DND-41 (cell line): Measurements from ENCODE around the gene BCAS3.
"Not testable (repeated sequence)": the region's sequence is repeated elsewhere in the genome, so short reads cannot be mapped to it uniquely, and the experiment has no call there.

Experiments
- ATAC-seq: fragments of 200-7000 bp; cut with Tn5 transposase; 3 replicates; pipeline ENCODE4 v1.9.1; 2021; ENCODE audit warnings: low read depth; ENCODE audit not compliant: insufficient read depth
- DNase-seq: peaks from one replicate; pipeline ENCODE4 v3.0.0-alpha.2; 2020
- H2AFZ ChIP-seq: 2 replicates; pipeline ENCODE4 v1.6.0; 2012; ENCODE audit warnings: low read depth, low read length
- H3K27ac ChIP-seq: 2 replicates; pipeline ENCODE4 v1.5.1; 2012; ENCODE audit warnings: low read length, inconsistent platforms
- H3K27me3 ChIP-seq: fragments of 200-600 bp; sonication (generic); 2 replicates; pipeline ENCODE4 v1.6.0; 2012; ENCODE audit warnings: low read length, mild to moderate bottlenecking, inconsistent platforms; ENCODE audit not compliant: insufficient read depth, poor library complexity
- H3K36me3 ChIP-seq: 2 replicates; pipeline ENCODE4 v1.5.1; 2012; ENCODE audit warnings: low read length, inconsistent platforms; ENCODE audit not compliant: insufficient read depth
- H3K4me1 ChIP-seq: 2 replicates; pipeline ENCODE4 v1.5.1; 2012; ENCODE audit warnings: mild to moderate bottlenecking, low read length; ENCODE audit not compliant: insufficient read depth
- H3K4me2 ChIP-seq: 2 replicates; pipeline ENCODE4 v1.6.0; 2012; ENCODE audit warnings: mild to moderate bottlenecking, moderate library complexity, low read length, inconsistent platforms; ENCODE audit not compliant: insufficient read depth
- H3K4me3 ChIP-seq, 2 experiments: fragments of 200-600 bp in 1 of 2; shearing (Covaris generic) in 1 of 2; 2 replicates each; pipeline ENCODE4 v1.5.1; 2012 to 2016; ENCODE audit warnings: inconsistent platforms in 2 of 2, low read length in 2 of 2, mild to moderate bottlenecking in 2 of 2, low read depth in 1 of 2, moderate library complexity in 1 of 2
- H3K79me2 ChIP-seq: 2 replicates; pipeline ENCODE4 v1.6.0; 2012; ENCODE audit warnings: low read length, inconsistent platforms; ENCODE audit not compliant: insufficient read depth
- H3K9ac ChIP-seq: 2 replicates; pipeline ENCODE4 v1.6.0; 2012; ENCODE audit warnings: low read depth, mild to moderate bottlenecking, inconsistent platforms, low read length, moderate library complexity
- H3K9me3 ChIP-seq: 2 replicates; pipeline ENCODE4 v1.5.1; 2012; ENCODE audit warnings: low read length, moderate library complexity, mild to moderate bottlenecking, inconsistent platforms; ENCODE audit not compliant: insufficient read depth, severe bottlenecking
- H4K20me1 ChIP-seq: 2 replicates; pipeline ENCODE4 v1.6.0; 2012; ENCODE audit warnings: low read length; ENCODE audit not compliant: insufficient read depth
- EZH2 ChIP-seq: IDR thresholded peaks from 3 replicates; pipeline ENCODE4 v1.6.1; 2012; ENCODE audit warnings: borderline replicate concordance, low read depth, mild to moderate bottlenecking, moderate library complexity, low read length, inconsistent platforms; ENCODE audit not compliant: severe bottlenecking
- TF ChIP-seq, protein P1 (sequence below): IDR thresholded peaks from 2 replicates; pipeline ENCODE4 v1.5.1; 2012; ENCODE audit warnings: borderline replicate concordance, low read length, moderate library complexity, mild to moderate bottlenecking; ENCODE audit not compliant: poor library complexity, severe bottlenecking; ENCODE audit errors: extremely low read depth

BCAS3 gene

GRCh38 chr17:60671482-60671881 lies 6.2 kb upstream of the BCAS3 start:
- TF ChIP-seq, protein P1, sequence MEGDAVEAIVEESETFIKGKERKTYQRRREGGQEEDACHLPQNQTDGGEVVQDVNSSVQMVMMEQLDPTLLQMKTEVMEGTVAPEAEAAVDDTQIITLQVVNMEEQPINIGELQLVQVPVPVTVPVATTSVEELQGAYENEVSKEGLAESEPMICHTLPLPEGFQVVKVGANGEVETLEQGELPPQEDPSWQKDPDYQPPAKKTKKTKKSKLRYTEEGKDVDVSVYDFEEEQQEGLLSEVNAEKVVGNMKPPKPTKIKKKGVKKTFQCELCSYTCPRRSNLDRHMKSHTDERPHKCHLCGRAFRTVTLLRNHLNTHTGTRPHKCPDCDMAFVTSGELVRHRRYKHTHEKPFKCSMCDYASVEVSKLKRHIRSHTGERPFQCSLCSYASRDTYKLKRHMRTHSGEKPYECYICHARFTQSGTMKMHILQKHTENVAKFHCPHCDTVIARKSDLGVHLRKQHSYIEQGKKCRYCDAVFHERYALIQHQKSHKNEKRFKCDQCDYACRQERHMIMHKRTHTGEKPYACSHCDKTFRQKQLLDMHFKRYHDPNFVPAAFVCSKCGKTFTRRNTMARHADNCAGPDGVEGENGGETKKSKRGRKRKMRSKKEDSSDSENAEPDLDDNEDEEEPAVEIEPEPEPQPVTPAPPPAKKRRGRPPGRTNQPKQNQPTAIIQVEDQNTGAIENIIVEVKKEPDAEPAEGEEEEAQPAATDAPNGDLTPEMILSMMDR: no peak
- TF ChIP-seq EZH2: no peak
- H3K36me3 ChIP-seq: no peaks in the 10 kb centered on the region; the same call in 1 of the 2 replicates
- H3K9ac ChIP-seq: no peak overlapping the region
- H4K20me1 ChIP-seq: no peaks in the 10 kb centered on the region
- no peak overlapping the region for H3K27ac ChIP-seq
- H2AFZ ChIP-seq: no peak overlapping the region
- DNase-seq (no peak), ATAC-seq (no peak)
- no peaks in the 10 kb centered on the region for H3K9me3 ChIP-seq
- no peak overlapping the region for H3K4me3 ChIP-seq
- no peaks in the 10 kb centered on the region for H3K79me2 ChIP-seq
- H3K4me1 ChIP-seq: peaks cover 5% of the 10 kb centered on the region; the same call in 1 of the 2 replicates
- no peaks in the 10 kb centered on the region for H3K27me3 ChIP-seq
- no peak overlapping the region for H3K4me2 ChIP-seq

DNA sequence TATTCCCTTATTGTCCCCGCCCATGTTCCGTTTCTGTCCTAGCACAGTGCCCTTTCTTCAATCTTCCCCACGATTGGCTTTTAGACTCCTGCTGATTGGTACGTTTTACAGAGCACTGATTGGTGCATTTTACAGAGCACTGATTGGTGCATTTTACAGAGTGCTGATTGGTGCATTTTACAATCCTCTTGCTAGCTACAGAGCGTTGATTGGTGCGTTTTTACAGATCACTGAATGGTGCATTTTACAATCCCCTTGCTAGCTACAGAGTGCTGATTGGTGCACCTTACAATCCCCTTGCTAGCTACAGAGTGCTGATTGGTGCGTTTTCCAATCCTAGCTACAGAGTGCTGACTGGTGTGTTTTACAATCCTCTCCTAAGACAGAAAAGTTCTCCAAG lies 3.0 kb upstream of the BCAS3 start:
- H4K20me1 ChIP-seq, H3K9me3 ChIP-seq, H3K27me3 ChIP-seq, H3K4me3 ChIP-seq, ATAC-seq, H3K9ac ChIP-seq, DNase-seq, H3K27ac ChIP-seq, H3K36me3 ChIP-seq, H3K79me2 ChIP-seq, H3K4me2 ChIP-seq: not testable (repeated sequence)
- Histone ChIP-seq H3K4me1 (peaks cover 19% of the 10 kb centered on the region), H2AFZ (0 out of 2 replicates have a peak overlapping the region, but pooled peaks have one; percentile 9)

GRCh38 chr17:60675997-60676396 lies 1.7 kb upstream of the BCAS3 start:
- no peak for ATAC-seq

DNA sequence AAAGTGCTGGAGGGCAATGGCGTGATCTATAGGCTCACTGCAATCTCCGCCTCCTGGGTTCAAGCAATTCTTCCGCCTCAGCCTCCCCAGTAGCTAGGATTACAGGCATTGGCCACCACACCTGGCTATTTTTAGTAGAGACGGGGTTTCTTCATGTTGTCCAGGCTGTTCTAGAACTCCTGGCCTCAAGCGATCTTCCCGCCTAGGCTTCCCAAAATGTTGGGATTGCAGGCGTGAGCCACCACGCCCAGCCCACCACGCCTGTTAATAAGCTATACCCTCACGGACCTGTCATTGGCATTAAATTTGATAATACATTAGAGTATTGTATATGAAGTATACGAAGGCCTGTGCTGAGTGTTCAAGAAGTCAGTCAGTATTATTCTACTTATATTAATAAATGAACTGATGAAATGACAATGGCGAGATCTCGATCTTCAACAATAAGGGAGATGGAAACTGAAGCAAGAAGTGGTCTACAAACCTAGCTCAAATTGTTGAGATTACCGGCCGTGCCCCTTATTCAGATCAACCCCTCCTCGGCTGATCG lies 818 bp upstream of the BCAS3 start:
- peak overlapping the region; percentile 45 for H3K27ac ChIP-seq
- ATAC-seq: no peak

More at GRCh38 chr17:60675997-60676396, 1.7 kb upstream of the BCAS3 start:
- H3K4me3 ChIP-seq: no peak overlapping the region
- no peak for TF ChIP-seq EZH2
- TF ChIP-seq, protein P1: no peak
- no peak for DNase-seq
- no peaks in the 10 kb centered on the region for H3K79me2 ChIP-seq
- no peak overlapping the region for H3K27ac ChIP-seq
- peaks cover 19% of the 10 kb centered on the region for H3K4me1 ChIP-seq
- no peak overlapping the region for H3K9ac ChIP-seq
- no peak overlapping the region for H2AFZ ChIP-seq
- no peaks in the 10 kb centered on the region for H3K36me3 ChIP-seq
- no peak overlapping the region for H3K4me2 ChIP-seq
- no peaks in the 10 kb centered on the region for H3K27me3 ChIP-seq
- no peaks in the 10 kb centered on the region for H3K9me3 ChIP-seq
- H4K20me1 ChIP-seq: no peaks in the 10 kb centered on the region

More for the DNA sequence above, 818 bp upstream of the BCAS3 start:
- Histone ChIP-seq H4K20me1 (no peaks in the 10 kb centered on the region), H3K4me2 (peak overlapping the region; percentile 74), H3K79me2 (no peaks in the 10 kb centered on the region), H3K9me3 (no peaks in the 10 kb centered on the region), H3K4me1 (peaks cover 19% of the 10 kb centered on the region), H3K4me3 (peak overlapping the region; percentile 46 to 64), H3K9ac (peak overlapping the region; percentile 64), H3K27me3 (no peaks in the 10 kb centered on the region), H3K36me3 (no peaks in the 10 kb centered on the region), H2AFZ (peak overlapping the region; percentile 77)
- TF ChIP-seq, protein P1: no peak
- no peak for TF ChIP-seq EZH2
- no peak for DNase-seq
